Trophoblast cell (in vitro differentiated cells and primary cell): ENCODE measurements around the gene CA5B.
"Not testable (repeated sequence)": the region's sequence is repeated elsewhere in the genome, so short reads cannot be mapped to it uniquely, and the experiment has no call there.

Experiments
- DNase-seq, 2 donors: peaks; one replicate each; pipeline ENCODE4 v3.0.0-alpha.2; 2016
- H2AFZ ChIP-seq: 2 replicates; pipeline ENCODE4 v1.6.1; 2013; ENCODE audit warnings: low read length, moderate library complexity, mild to moderate bottlenecking; ENCODE audit not compliant: insufficient read depth, poor library complexity
- H2AK5ac ChIP-seq: 2 replicates; pipeline ENCODE4 v1.6.1; 2013; ENCODE audit warnings: mild to moderate bottlenecking, low read length
- H2BK120ac ChIP-seq: 2 replicates; pipeline ENCODE4 v1.6.1; 2013; ENCODE audit warnings: low read length, mild to moderate bottlenecking, moderate library complexity; ENCODE audit not compliant: insufficient read depth, poor library complexity
- H2BK12ac ChIP-seq: 2 replicates; pipeline ENCODE4 v1.6.1; 2013; ENCODE audit warnings: mild to moderate bottlenecking, low read length, moderate library complexity
- H2BK5ac ChIP-seq: 2 replicates; pipeline ENCODE4 v1.6.1; 2013; ENCODE audit warnings: low read length, low read depth, moderate library complexity, mild to moderate bottlenecking; ENCODE audit not compliant: poor library complexity
- H3K14ac ChIP-seq: 2 replicates; pipeline ENCODE4 v1.6.1; 2013; ENCODE audit warnings: mild to moderate bottlenecking, low read length
- H3K18ac ChIP-seq: 2 replicates; pipeline ENCODE4 v1.6.1; 2013; ENCODE audit warnings: mild to moderate bottlenecking, low read length
- H3K23ac ChIP-seq: 2 replicates; pipeline ENCODE4 v1.6.1; 2013; ENCODE audit warnings: low read length
- H3K27ac ChIP-seq: 2 replicates; pipeline ENCODE4 v1.5.1; 2013; ENCODE audit warnings: low read depth, mild to moderate bottlenecking, inconsistent platforms, low read length, moderate library complexity
- H3K27me3 ChIP-seq: 2 replicates; pipeline ENCODE4 v1.6.1; 2013; ENCODE audit warnings: inconsistent platforms, mild to moderate bottlenecking, low read length, moderate library complexity; ENCODE audit not compliant: insufficient read depth
- H3K36me3 ChIP-seq, 2 experiments: 1 replicate in 1 of 2; 2 replicates in 1 of 2; pipeline ENCODE4 v1.6.1; 2013; ENCODE audit warnings: low read length in 2 of 2, mild to moderate bottlenecking in 2 of 2, moderate library complexity in 1 of 2; ENCODE audit not compliant: insufficient read depth in 2 of 2, control insufficient read depth in 1 of 2
- H3K4ac ChIP-seq: 2 replicates; pipeline ENCODE4 v1.6.1; 2013; ENCODE audit warnings: low read depth, mild to moderate bottlenecking, low read length, moderate library complexity
- H3K4me1 ChIP-seq, 2 experiments: 1 replicate in 1 of 2; 2 replicates in 1 of 2; pipeline ENCODE4 v1.6.1; 2013; ENCODE audit warnings: low read length in 2 of 2, mild to moderate bottlenecking in 2 of 2, moderate library complexity in 1 of 2; ENCODE audit not compliant: insufficient read depth in 2 of 2, control insufficient read depth in 1 of 2
- H3K4me2 ChIP-seq: 2 replicates; pipeline ENCODE4 v1.6.1; 2013; ENCODE audit warnings: inconsistent platforms, mild to moderate bottlenecking, low read length, moderate library complexity
- H3K4me3 ChIP-seq: 2 replicates; pipeline ENCODE4 v1.5.1; 2013; ENCODE audit warnings: mild to moderate bottlenecking, low read depth, low read length, inconsistent platforms
- H3K79me1 ChIP-seq: one replicate; pipeline ENCODE4 v1.6.1; 2013; ENCODE audit warnings: low read length
- H3K79me2 ChIP-seq: 2 replicates; pipeline ENCODE4 v1.6.1; 2013; ENCODE audit warnings: low read length, mild to moderate bottlenecking; ENCODE audit not compliant: control insufficient read depth, insufficient read depth, poor library complexity
- H3K9ac ChIP-seq: 2 replicates; pipeline ENCODE4 v1.6.1; 2013; ENCODE audit warnings: mild to moderate bottlenecking, low read length
- H3K9me3 ChIP-seq: 2 replicates; pipeline ENCODE4 v1.6.1; 2013; ENCODE audit warnings: low read depth, mild to moderate bottlenecking, control low read depth, inconsistent platforms, low read length; ENCODE audit not compliant: insufficient read depth
- H4K12ac ChIP-seq: 2 replicates; pipeline ENCODE4 v1.6.1; 2013; ENCODE audit warnings: low read depth, mild to moderate bottlenecking, low read length, moderate library complexity
- H4K8ac ChIP-seq: 2 replicates; pipeline ENCODE4 v1.6.1; 2013; ENCODE audit warnings: low read depth, mild to moderate bottlenecking, low read length, moderate library complexity
- H4K91ac ChIP-seq: one replicate; pipeline ENCODE4 v1.6.1; 2013; ENCODE audit warnings: low read depth, mild to moderate bottlenecking, low read length, moderate library complexity
- WGBS: extraction: QIAGEN DNeasy Blood & Tissue Kit; methylation state at CpG from one replicate; pipeline ENCODE4 v1.1.7; 2013; ENCODE audit warnings: missing lambda C conversion rate; ENCODE audit not compliant: insufficient read length, insufficient coverage; ENCODE audit errors: extremely low coverage; 5-methylcytosine and 5-hydroxymethylcytosine counted together

Gene CA5B

DNA sequence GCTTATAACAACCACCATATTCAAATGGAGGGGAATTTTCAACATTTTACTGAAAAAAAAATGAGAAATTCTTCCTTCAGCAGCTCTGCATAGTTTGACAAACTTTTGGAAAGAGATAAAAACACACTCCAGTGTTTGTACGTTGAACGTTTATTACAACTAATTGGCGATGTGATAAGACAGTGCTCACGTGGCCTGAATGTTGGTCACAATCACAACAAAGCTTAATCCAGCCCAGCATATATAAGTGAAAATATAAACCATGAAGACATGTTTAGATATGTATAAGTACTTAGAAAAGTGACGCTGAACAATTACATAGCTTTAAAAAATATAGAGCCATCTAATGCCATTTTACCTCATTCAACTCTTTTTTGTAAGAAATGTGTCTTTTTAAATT lies 87.9 kb downstream of the CA5B start:
- no CpG with 5 or more reads among the region's 5 CpGs for WGBS
- no peak overlapping the region for H4K8ac ChIP-seq
- H2BK12ac ChIP-seq: no peak overlapping the region
- no peak overlapping the region for H2AK5ac ChIP-seq
- no peak overlapping the region for H3K4me2 ChIP-seq
- H3K4me1 ChIP-seq: no peaks in the 10 kb centered on the region
- H3K23ac ChIP-seq: no peak overlapping the region
- H3K36me3 ChIP-seq: peaks cover 4 to 6% of the 10 kb centered on the region in 2 experiments
- H2BK5ac ChIP-seq: no peak overlapping the region
- H4K91ac ChIP-seq: no peak overlapping the region
- H3K4me3 ChIP-seq: no peak overlapping the region
- no peak for DNase-seq
- no peaks in the 10 kb centered on the region for H3K9me3 ChIP-seq
- no peak overlapping the region for H3K14ac ChIP-seq
- no peaks in the 10 kb centered on the region for H3K79me1 ChIP-seq
- H3K4ac ChIP-seq: no peak overlapping the region
- no peak overlapping the region for H2AFZ ChIP-seq
- no peaks in the 10 kb centered on the region for H3K79me2 ChIP-seq
- H2BK120ac ChIP-seq: no peak overlapping the region
- no peak overlapping the region for H3K18ac ChIP-seq
- H4K12ac ChIP-seq: no peak overlapping the region
- no peak overlapping the region for H3K9ac ChIP-seq
- no peaks in the 10 kb centered on the region for H3K27me3 ChIP-seq
- no peak overlapping the region for H3K27ac ChIP-seq

GRCh38 chrX:15829217-15829616 lies 91.1 kb downstream of the CA5B start:
- WGBS: no CpG with 5 or more reads among the region's 1 CpG
- no peak overlapping the region for H3K4ac ChIP-seq

GRCh38 chrX:15831347-15831746 lies 93.3 kb downstream of the CA5B start:
- not testable (repeated sequence) for H3K4ac ChIP-seq, H3K36me3 ChIP-seq, H4K8ac ChIP-seq, H3K18ac ChIP-seq, H2AFZ ChIP-seq, H3K14ac ChIP-seq, H3K27me3 ChIP-seq, H3K9ac ChIP-seq, H2AK5ac ChIP-seq, H3K4me3 ChIP-seq, H3K79me1 ChIP-seq, H3K9me3 ChIP-seq, H2BK5ac ChIP-seq, H4K91ac ChIP-seq, H3K27ac ChIP-seq, DNase-seq, H3K23ac ChIP-seq, H3K4me2 ChIP-seq, H2BK120ac ChIP-seq, H3K79me2 ChIP-seq, H4K12ac ChIP-seq, H3K4me1 ChIP-seq, H2BK12ac ChIP-seq
- no CpG with 5 or more reads among the region's 2 CpGs for WGBS

More at GRCh38 chrX:15829217-15829616, 91.1 kb downstream of the CA5B start:
- Histone ChIP-seq H3K4me1 (no peaks in the 10 kb centered on the region), H2BK120ac (no peak overlapping the region), H2BK12ac (no peak overlapping the region), H2AK5ac (no peak overlapping the region), H2AFZ (no peak overlapping the region), H2BK5ac (no peak overlapping the region), H3K36me3 (no peaks in the 10 kb centered on the region), H4K8ac (no peak overlapping the region), H3K14ac (no peak overlapping the region), H3K79me1 (no peaks in the 10 kb centered on the region), H3K27ac (no peak overlapping the region), H3K79me2 (no peaks in the 10 kb centered on the region), H3K9ac (no peak overlapping the region), H3K4me3 (no peak overlapping the region), H3K18ac (no peak overlapping the region), H3K9me3 (no peaks in the 10 kb centered on the region), H3K27me3 (no peaks in the 10 kb centered on the region), H3K4me2 (no peak overlapping the region), H4K91ac (no peak overlapping the region), H3K23ac (no peak overlapping the region), H4K12ac (no peak overlapping the region)
- DNase-seq: no peak

- no peak overlapping the region for H2AFZ ChIP-seq
- no peak overlapping the region for H2BK5ac ChIP-seq
- H3K27me3 ChIP-seq: no peaks in the 10 kb centered on the region
- no peaks in the 10 kb centered on the region for H3K4me1 ChIP-seq
- no peak overlapping the region for H2BK120ac ChIP-seq
- no peak overlapping the region for H3K4me2 ChIP-seq
- no peaks in the 10 kb centered on the region for H3K79me2 ChIP-seq
- no peak overlapping the region for H4K12ac ChIP-seq
- H3K9ac ChIP-seq: no peak overlapping the region
- H3K36me3 ChIP-seq: no peaks in the 10 kb centered on the region
- no peak overlapping the region for H3K4ac ChIP-seq
- H3K9me3 ChIP-seq: no peaks in the 10 kb centered on the region
- no peak overlapping the region for H3K4me3 ChIP-seq
- H3K23ac ChIP-seq: no peak overlapping the region
- no peak overlapping the region for H2BK12ac ChIP-seq
- no peak overlapping the region for H4K91ac ChIP-seq
- H3K27ac ChIP-seq: no peak overlapping the region
- no peak overlapping the region for H3K14ac ChIP-seq
- no peaks in the 10 kb centered on the region for H3K79me1 ChIP-seq
- no peak overlapping the region for H4K8ac ChIP-seq
- no CpG with 5 or more reads among the region's 3 CpGs for WGBS
- H3K18ac ChIP-seq: no peak overlapping the region
- H2AK5ac ChIP-seq: no peak overlapping the region
- no peak for DNase-seq
Measured at GRCh38 chrX:15834053-15834452, 96.0 kb downstream of the CA5B start.
